Thoracic aorta (tissue), 2 donors: ENCODE results near the gene MUC5AC. TPM values are rescaled to one million over a fixed set of nuclear protein-coding genes. Genes with fewer than 3 reads are reported as not detected.

Source experiments
- ATAC-seq: fragments of 150-250 bp; one replicate; pipeline ENCODE4 v1.8.0; 2017; ENCODE audit warnings: low read depth; ENCODE audit not compliant: insufficient number of reproducible peaks, low FRiP score
- DNase-seq: peaks from one replicate; pipeline ENCODE4 v3.0.0-alpha.2; 2020; ENCODE audit warnings: low spot score
- H3K27ac ChIP-seq, 2 donors: fragments of 200-600 bp; sonication (generic); 1 replicate in 1 of 2; 2 replicates in 1 of 2; pipeline ENCODE4 v1.5.1; 2016; ENCODE audit warnings: mild to moderate bottlenecking in 2 of 2, moderate library complexity in 2 of 2
- H3K27me3 ChIP-seq: fragments of 200-600 bp; sonication (generic); replicated peaks from 2 replicates; pipeline ENCODE4 v1.6.0; 2016; ENCODE audit warnings: mild to moderate bottlenecking; ENCODE audit not compliant: insufficient read depth
- H3K36me3 ChIP-seq: fragments of 200-600 bp; sonication (generic); one replicate; pipeline ENCODE4 v1.5.1; 2016
- H3K4me1 ChIP-seq, 2 donors: fragments of 200-600 bp; sonication (generic); 1 replicate in 1 of 2; 2 replicates in 1 of 2; pipeline versions ENCODE4 v1.5.1 to v1.6.0; 2016; ENCODE audit warnings: low read depth in 2 of 2, mild to moderate bottlenecking in 1 of 2; ENCODE audit not compliant: control insufficient read depth in 1 of 2
- H3K4me3 ChIP-seq: fragments of 200-600 bp; sonication (generic); 2 replicates; pipeline ENCODE4 v1.5.1; 2016; ENCODE audit warnings: mild to moderate bottlenecking
- H3K9me3 ChIP-seq: fragments of 200-600 bp; sonication (generic); 2 replicates; pipeline ENCODE4 v1.5.1; 2016
- CTCF ChIP-seq: fragments of 200-600 bp; sonication (generic); IDR thresholded peaks from one replicate; pipeline ENCODE4 v1.5.1; 2019; ENCODE audit warnings: antibody characterized with exemption
- total RNA-seq, 2 donors: library from RNA; depleted of rRNA; stranded (reverse); fragments of >200 nt; gene quantifications; one replicate each; pipeline versions ENCODE4 v1.1.0 to v1.2.3, GENCODE V29; 2016

MUC5AC gene
- total RNA-seq, 2 donors from 2014 or later = 45.9 TPM; not detected in 1

- no peak for TF ChIP-seq CTCF
- no peaks in the 10 kb centered on the region for H3K4me1 ChIP-seq
- no peak overlapping the region for H3K27ac ChIP-seq
- H3K4me3 ChIP-seq = no peak overlapping the region
- H3K36me3 ChIP-seq = no peaks in the 10 kb centered on the region
- no peak for DNase-seq
- H3K27me3 ChIP-seq = peaks cover 3% of the 10 kb centered on the region
- ATAC-seq = no peak
- H3K9me3 ChIP-seq = no peaks in the 10 kb centered on the region
Measured at GRCh38 chr11:1120532-1121330, 37.0 kb upstream of the MUC5AC start.

- no peaks in the 10 kb centered on the region for H3K36me3 ChIP-seq
Measured at GRCh38 chr11:1121331-1121812, 36.4 kb upstream of the MUC5AC start.

GRCh38 chr11:1121813-1122663, 35.7 kb upstream of the MUC5AC start:
- DNase-seq (no peak), ATAC-seq (no peak)
- peaks cover 3% of the 10 kb centered on the region for H3K27me3 ChIP-seq
- no peaks in the 10 kb centered on the region for H3K9me3 ChIP-seq
- no peak for TF ChIP-seq CTCF
- H3K4me1 ChIP-seq = no peaks in the 10 kb centered on the region
- no peak overlapping the region for H3K4me3 ChIP-seq
- no peak overlapping the region for H3K27ac ChIP-seq
- H3K36me3 ChIP-seq = no peaks in the 10 kb centered on the region

More at GRCh38 chr11:1121331-1121812, 36.4 kb upstream of the MUC5AC start:
- ATAC-seq = no peak
- DNase-seq = no peak
- Histone ChIP-seq H3K27ac (no peak overlapping the region), H3K4me3 (no peak overlapping the region), H3K4me1 (no peaks in the 10 kb centered on the region), H3K27me3 (peaks cover 3% of the 10 kb centered on the region), H3K9me3 (no peaks in the 10 kb centered on the region)
- no peak for TF ChIP-seq CTCF

GRCh38 chr11:1122664-1123002, 35.1 kb upstream of the MUC5AC start:
- Histone ChIP-seq H3K36me3 (no peaks in the 10 kb centered on the region), H3K27me3 (peaks cover 3% of the 10 kb centered on the region)
- DNase-seq = no peak

More at GRCh38 chr11:1122664-1123002, 35.1 kb upstream of the MUC5AC start:
- Histone ChIP-seq H3K9me3 (no peaks in the 10 kb centered on the region), H3K4me3 (no peak overlapping the region), H3K27ac (no peak overlapping the region), H3K4me1 (no peaks in the 10 kb centered on the region)
- no peak for ATAC-seq
- no peak for TF ChIP-seq CTCF
